Myocyte (in vitro differentiated cells): ENCODE measurements around the gene ZCCHC14. TPM values are rescaled to one million over a fixed set of nuclear protein-coding genes. Genes with fewer than 3 reads are reported as not detected.
"Not testable (repeated sequence)": the region's sequence is repeated elsewhere in the genome, so short reads cannot be mapped to it uniquely, and the experiment has no call there.

ENCODE experiments used
- DNase-seq: peaks from one replicate; pipeline ENCODE4 v3.0.0-alpha.2; 2012; ENCODE audit warnings: low read depth
- total RNA-seq: library from RNA; depleted of rRNA; stranded (reverse); fragments of >200 nt; gene quantifications from 2 replicates; pipeline ENCODE4 v1.2.3, GENCODE V29; 2014

Gene ZCCHC14
- total RNA-seq, 1 donor from 2014 or later: 7.9 TPM

DNA sequence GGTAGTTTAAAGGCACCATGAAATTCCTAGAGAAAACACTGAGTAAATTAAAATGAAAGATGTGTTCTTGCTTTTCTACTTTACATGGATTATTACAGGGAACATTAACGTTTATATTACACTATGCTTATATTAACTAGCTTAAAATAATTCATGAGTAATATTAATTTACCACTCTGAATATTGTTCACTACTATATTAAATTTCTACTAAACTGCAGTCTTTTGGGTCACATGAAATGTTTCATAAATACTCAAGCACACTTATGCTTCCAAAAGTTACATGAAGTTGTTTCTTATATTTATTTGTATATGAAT lies 104.0 kb downstream of the ZCCHC14 start:
- no peak for DNase-seq

DNA sequence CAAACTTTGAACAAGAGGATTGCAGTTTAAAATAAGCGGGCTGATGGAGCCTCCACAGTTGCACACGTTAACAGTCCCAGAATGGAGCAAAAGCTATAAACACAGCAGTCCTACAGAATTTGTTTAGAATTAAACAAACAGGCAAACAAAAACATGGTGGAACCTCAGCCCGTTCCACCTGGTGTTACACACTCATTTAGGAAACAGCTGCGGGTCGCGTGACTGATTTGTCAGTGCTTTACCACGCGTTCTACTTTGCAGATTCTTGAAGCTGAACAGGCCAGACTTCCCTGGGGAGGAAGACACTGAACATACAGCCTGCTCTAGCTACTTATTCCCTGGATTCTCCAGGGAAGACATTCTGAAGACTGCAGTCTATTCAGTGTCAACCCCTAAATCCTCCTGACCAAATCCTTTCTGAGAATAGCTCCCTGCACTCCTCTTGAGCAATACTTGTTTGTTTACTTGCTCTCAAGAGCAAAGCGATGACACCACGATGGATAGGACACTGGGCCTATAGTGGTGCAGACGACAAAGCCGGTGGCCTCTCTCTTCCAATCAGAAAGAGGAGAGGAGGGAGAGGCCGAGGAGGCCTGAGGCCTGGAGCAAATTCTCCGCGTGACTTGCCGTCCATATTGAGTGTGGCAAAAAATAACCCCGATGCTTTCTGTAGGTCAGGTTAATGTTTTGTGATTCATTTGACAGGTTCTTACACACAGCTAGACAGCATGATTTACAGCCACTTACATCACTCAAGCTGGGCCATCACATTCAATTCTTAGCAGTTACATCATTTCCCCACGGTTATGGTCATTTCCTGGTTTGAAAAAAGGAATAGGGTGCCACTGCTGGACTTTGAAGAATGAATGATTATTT lies 104.6 kb downstream of the ZCCHC14 start:
- DNase-seq: peak; percentile 100

DNA sequence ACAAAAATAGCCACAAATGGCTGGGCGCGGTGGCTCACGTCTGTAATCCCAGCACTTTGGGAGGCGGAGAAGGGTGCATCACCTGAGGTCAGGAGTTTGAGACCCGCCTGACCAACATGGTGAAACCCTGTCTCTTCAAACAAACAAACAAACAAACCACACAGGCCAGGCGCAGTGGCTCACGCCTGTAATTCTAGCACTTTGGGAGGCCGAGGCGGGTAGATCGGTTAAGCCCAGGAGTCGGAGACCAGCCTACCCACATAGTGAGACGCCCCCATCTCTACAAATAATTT lies 108.0 kb downstream of the ZCCHC14 start:
- DNase-seq: not testable (repeated sequence)

DNA sequence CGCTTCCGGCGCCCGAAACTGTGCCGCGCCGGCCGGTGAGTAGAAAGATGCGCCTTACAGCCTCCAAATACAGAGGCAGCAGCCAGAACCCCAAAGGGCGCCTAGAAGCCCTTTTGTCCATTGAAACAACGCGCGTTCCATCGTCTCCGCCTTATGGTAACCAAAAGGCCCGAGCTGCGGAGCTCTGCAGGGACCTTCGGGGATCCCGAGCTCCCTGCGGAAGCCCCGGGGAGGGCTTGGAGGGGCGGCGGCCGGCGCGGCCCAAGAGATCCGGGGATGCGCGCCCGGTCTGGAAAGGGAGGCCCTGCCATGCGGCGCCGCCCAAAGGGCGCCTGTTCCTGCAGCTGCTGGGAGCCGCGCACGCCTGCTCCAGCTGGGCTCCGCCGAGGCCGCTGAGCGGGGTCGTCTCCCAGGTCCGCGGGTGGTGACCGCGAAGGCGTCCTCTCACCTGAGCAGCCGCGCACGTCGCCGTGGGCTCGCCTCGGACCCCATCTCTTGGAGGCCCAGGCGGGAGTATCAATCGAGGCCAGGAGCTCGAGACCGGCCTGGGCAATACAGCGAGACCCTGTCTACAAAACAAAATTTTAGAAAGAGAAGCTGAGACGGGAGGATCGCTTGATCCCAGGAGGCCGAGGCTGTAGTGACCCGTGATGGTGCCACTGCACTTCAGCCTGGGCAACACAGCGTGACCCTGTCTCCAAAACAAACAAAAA lies 108.5 kb downstream of the ZCCHC14 start:
- no peak for DNase-seq

DNA sequence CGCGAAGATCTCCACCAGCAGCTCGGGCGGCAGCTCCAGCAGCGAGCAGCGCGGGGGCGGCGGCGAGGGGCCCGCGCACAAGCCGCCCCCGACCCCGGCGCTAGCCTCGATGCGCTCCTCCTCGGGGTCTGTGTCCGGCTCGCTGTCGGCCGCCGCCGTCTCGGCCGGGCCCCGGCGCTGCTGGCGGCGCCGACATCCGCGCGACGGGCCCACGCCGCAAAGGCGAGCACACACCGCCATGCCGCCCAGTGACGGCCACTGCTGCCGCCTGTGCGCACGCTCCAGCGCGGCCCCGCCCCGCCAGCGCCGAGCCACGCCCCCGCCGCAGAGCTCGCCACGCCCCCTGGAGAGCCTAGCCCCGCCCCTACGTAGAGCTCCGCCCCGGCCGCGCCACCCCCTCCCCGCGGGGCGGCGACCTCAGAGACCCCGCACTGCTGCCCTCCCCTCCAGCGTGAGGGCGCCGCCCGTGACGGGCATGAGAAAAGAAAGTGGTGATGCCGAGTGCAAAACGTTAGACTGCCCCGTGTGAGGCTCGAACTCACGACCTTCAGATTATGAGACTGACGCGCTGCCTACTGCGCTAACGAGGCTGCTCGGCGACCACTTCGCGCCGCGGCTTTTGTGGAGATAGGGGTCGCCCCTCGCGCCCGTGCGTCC lies 109.2 kb downstream of the ZCCHC14 start, which contains the start of gene FBXO31:
Gene FBXO31 (minus strand): TSS at position 272 of the 657 bp plus-strand sequence. CDS start 32 bp downstream, at position 240.
- peak; percentile 93 for DNase-seq

DNA sequence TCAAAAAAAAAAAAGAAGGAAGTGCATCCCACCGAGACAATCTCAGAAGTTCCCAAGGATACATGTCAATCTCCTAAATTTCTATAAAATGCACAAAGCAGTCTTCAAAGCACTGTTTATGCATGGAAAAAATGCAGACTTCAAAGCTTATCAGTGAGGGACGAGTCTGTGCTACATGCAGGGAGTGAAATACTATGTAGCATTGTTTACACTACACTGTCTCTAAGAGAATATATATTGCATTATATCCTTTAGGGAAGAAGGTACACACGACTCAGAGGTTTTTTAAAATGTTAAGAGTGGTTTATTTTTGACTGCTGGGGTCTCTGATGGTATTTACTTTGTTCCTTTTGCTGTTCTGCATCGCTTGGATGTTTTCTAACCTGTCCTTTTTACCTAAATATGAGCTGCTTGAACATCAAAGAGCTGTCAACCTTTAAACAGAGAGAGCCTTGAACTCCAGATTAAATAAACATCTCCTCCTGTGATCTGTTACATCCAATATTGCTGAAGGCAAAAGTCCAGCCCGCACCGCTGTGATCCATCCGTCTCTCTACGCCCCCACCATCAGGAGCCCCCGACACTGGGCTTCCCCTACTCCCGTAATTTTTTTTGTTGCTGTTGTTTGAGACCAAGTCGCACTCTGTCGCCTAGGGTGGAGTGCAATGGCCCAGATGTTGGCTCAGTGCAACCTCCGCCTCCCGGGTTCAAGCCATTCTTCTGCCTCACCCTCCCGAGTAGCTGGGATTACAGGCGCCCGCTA lies 110.6 kb downstream of the ZCCHC14 start:
- DNase-seq: no peak

DNA sequence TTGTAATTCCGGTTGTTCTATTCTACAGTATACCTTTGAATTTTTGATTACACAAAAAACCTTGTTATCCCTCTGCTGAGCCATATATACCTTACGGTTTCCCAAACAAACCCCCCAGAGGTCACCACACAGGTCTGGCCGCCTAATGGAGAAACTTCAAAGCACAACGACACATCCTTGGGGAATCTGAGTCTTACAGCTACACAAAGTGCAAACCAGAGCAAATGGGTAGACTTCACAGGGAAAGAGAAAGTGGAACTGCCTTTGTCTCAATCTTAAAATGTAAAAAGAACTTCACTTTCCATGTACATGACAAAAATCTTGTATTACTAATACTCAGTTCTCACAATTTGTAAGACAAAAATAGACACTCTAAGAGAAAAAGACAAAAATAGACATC lies 111.9 kb downstream of the ZCCHC14 start:
- DNase-seq: no peak

DNA sequence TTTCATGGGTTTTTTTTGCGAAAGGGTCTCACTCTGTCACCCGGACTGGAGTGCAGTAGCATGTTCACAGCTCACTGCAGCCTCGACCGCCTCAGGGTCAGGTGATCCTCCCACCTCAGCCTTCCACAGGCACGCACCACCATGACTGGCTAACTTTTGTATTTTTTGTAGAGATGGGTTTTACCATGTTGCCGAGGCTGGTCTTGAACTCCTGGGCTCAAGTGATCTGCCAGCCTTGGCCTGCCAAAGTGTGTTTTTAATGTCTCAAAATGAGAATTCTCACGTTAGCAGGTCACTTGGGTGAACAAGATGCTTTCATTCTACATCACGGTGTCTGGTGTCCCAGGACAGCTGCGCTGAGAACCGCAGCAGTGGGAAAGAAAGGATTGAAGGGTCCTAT lies 112.4 kb downstream of the ZCCHC14 start:
- no peak for DNase-seq

DNA sequence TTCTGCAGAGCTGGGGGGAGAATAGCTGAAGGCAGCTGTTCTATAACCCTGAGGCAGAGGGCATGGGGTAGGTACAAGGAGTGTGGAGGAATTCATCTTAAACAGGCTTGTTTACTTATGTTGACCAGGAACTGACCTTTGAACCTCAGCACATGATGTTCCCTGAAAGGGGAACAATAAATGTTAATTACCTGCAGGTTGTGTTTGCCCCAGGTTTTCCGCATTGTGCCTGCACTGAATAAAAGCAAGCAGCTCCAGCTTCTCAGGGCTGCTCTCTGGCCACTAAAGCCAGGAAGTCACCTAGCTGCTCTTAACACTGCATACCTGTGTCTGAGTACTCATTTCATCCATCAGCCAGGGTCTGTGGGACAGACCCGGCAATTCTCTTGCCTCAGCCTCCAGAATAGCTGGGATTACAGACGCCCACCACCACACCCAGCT lies 113.5 kb downstream of the ZCCHC14 start:
- DNase-seq: not testable (repeated sequence)

DNA sequence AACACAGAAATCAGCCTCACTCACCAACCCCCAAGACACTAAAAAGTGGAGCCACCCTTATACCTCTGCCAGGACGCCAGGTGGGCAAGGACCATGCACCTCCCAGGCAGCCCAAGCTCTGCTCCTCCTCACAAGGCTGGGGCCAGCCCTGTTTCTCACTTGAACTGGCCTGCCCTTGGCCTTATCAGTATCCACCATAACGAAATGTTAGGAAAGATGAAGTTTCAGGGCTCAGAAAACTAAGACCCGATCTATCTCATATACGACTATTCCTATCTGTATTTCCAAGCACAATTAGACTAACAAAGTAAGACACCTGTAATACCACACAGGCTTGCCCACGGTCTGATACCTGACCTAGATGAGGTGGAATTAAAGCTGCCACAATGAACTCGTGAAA lies 116.2 kb downstream of the ZCCHC14 start:
- no peak for DNase-seq

DNA sequence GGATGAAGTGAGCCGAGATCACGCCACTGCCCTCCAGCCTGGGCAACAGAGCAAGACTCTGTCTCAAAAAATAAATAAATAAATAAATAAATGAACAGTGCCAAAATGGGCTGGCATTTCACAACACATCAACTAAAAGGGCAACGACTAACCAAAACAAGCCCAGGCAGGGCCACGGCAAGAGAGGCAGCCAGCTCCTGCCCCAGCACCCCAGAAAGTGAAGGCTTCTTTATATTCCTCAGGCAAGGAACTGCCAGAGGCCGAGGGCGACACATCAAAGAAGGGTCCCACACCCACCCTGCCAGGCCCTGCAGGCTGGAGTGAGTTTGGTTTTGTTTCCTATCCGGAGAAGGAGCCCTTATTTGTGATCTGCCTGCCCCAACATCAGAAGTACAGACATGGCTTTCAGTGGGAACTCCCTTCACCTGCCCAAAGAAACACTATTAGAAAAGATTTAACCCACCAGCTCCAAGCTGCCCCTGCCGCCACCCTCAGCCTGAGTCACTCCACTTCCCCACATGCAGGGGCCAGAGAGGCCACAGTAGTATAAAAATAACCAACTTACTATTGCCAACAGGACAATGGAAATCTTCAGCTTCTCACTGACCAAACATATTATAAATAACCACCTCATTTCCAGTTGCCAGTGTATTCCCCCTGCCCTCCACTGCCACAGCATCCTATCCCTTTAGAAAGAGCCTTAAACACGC lies 117.2 kb downstream of the ZCCHC14 start:
- peak; percentile 89 for DNase-seq

DNA sequence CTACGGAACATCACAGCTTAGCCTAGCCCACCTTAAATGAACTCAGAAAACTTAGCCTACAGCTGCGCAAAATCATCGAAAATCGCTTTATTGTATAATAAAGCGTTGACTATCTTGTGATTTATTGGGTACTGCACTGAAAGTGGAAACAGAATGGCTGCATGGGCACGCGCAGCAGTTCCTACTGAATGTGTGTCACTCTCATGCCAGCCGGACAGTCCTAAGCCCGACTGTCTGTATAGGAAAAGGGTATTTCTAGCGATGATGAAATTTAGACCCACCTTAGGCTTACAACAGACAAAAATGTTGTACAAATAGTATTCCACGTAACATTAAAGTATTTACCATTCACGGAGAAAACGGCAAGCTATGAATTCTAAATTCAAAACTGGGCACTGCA lies 118.5 kb downstream of the ZCCHC14 start:
- DNase-seq: no peak

DNA sequence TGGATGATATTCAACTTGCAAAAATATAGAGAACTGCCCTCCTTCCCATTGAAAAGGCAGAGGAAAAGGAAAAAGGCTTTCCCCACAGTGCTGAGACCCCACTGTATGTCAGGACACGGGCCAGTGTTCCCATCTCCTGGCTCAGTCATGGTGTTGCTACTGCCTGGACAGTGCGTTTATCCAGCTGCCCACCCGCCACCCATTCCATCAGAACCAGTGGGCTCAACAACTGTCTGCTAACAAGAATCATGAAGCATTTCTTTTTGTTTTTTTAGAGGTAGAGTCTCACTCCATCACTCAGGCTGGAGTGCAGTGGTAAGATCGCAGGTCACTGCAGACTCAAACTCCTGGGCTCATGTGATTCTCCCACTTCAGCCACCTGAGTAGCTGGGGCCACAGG lies 120.5 kb downstream of the ZCCHC14 start:
- no peak for DNase-seq

DNA sequence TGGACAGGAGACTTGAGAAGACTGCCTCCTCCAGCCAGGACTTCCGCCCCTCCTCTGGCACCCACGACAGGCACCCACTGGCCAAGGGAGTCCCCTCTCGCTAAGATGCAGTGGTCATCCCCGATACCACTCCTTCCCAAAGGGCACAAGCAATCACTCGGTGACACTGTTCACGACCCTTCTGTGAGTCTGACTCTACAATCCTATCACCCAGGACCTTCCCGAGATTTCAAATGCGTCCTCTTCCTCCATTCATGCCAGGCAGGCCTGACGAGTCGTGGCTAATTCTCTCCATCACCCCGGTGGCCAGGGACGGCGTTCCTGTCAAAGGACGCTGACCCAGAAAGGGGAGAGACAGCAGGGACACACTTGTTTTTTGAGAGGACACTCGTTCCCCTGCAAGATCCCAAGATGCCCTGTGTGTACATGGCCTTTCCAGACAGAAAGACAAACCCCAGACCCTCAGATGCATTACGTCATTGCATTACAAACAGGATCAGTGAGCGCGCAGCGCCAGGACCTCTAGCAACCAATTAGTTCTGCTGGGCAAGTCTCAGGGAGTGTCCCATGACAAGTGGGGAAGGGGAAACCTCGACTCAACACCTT lies 121.5 kb downstream of the ZCCHC14 start:
- no peak for DNase-seq

DNA sequence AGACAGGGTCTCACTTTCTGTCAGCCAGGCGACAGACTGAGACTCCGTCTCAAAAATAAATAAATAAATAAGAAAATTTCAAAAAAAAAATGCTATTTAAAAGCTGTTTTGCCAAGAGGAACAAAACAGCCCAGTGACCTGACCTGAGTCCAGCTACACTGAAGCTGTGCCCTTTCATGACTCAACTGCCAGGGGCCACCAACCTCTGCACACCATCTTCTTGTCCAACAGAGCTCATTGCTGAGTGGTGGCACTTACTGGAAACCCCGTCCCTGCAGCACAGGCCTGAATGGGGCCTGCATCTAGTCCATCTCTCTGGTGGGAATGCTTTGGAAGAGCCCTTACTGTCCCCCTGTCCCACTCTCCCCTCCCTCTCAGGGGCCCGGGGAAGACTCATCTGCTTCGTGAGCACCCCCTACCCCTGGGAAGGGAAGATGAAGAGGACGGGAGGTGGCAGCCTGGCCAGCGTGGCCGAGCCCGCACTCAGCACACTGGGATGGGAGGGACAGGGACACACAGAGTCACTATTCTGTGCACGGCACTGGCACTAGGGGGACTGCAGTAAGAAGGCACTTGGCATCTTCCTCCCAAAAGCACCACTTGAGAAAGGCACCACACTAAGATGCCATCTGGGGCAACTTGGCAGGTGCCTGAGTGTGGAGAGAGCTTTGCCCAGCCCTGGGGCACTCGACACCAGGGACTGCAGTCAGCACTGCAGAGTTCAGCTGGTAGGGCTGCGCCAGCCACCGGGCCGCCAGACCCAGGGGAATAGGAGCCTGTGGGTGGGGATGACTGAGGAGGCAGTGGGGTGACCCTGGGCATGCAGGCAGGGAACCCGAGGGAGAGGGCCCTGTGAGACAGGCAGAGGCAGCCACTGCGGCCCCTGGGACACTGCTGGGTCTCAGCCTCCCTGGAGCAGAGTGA lies 122.8 kb downstream of the ZCCHC14 start:
- DNase-seq: peak; percentile 46

DNA sequence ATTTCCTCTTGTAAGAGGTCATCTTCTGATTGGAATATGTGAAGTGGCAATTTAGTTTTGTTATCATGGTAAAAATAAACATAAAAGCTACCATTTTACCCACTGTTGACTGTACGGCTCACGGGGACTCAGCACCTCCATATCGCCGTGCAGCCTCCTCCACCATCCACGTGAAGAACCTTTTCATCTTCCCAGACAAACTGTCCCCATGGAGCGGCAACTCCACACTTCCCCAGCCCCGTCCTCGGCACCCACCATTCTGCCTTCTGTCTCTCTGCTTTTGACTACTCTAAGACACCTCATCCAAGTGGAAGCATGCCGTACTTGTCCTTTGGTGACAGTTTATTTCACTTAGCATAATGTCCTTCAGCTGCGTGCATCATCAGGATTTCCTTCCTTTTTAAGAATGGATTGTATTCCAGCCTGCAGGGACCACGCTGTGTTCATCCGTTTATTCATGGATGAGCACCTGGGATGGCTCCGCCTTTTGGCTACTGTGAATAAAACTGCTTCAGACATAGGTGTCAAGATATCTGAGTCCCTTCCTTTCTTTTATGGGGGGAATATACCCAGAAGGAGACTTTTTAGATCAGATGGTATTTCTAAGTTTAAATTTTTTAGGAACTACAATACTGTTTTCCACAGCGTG lies 123.6 kb downstream of the ZCCHC14 start:
- DNase-seq: no peak

DNA sequence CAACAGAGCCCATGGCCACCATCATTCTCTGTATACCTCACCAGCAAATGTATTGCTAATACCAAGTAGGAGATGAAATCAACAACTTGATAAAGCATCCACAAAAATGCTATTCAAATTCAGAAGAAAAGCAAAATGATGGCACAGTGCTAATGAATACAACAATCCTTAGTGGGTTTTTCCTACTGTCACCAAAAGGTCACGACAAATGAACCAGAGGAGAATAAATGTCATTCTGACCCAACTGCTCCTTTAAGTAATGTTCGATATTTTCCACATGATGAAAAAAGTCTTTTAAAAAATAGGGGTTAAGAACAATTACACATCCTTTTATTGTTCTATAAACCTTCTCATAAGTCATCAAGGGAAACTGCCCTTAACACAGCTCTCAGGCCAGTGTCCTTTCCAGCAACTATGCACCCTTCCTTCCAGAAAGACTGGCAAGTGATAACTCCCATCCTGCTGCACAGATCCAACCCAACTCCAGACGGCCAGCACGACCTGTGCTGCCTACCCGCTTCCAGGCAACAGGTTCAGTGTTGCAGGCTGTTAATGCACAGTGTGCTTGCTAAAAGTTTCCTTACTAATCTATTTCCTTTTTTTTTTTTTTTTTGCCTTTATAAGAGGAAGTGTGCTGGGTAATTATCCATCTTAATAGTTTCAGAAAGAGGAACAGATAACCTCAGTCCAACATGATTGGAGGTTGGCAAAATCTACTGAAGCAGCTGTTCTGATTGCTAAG lies 124.6 kb downstream of the ZCCHC14 start:
- DNase-seq: no peak

DNA sequence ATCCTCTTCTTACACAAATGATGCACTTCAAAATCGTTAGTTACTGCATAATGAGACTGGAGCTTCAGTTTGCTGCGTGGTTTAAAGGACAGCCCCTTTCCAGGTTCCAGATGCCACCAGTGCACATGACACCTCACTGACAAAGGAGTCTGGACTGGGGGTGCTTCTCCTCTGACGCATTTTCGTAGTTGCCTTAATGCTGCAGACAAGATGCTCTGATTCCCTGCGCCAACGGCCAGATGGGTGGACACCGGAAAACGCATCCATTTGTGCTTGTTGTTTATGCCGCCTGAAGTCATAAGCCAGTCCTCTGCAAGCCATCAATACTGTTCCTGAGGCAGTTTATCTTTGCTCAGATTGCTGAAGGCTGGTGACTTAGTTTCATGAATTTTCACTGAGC lies 125.3 kb downstream of the ZCCHC14 start:
- no peak for DNase-seq
